ENCODE data around the gene HOXB3.

The HOXB3 gene

DNA sequence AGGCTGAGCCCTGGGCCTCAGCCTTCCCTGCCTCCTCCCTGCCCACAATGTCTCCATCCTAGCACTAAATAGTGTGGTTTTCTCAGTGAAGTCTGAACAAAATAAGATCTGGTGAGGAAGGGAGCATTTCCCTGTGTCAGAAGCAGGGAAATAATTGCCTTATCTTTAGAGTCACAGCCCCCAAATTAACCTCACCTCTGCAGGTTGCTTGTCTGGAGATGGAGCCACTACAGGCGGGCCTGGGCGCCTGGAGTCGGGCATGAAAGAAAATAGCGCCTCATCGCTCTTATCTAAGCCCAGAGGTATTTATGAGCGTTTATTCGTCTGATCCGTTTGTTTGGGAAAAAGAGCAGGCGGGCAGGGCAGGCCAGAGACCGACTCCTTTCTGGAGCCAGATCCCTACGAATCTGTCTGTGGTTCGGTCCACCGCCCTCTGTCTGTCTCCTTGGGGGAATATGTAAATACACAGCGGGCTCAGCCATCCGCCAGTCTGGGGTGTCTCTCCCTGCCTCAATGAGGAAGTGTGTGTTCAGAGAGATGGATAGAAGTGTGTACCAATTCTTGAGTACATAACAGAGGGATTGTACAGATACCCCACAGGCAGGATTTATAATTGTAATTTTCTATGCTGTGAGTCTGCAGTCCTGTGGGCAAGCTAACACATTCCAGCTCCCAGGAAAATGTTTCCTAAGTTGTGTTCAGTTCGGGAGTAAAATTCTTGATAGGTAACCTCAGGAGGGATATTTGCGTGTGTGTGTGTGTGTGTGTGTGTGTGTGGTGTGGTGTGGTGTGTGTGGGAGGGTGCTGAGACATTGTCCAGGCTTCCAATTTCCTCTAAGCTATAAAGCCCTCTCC, 10.4 kb upstream of the HOXB3 start:
- ChIA-PET POLR2A (interaction anchor here (0.6 kb wide), 2 partner anchors 37 to 41 kb away, joined by 3 to 4 read pairs; no protein-coding TSS in a partner anchor), CTCF (interaction anchor here (0.7 to 2.3 kb wide), 8 partner anchors 9 to 266 kb away, joined by 3 to 14 read pairs (median 4); no protein-coding TSS in a partner anchor)
- no peak for DNase-seq (ENCODE audit: low read depth, low spot score)
- peak overlapping the region; percentile 68 for H3K4me3 ChIP-seq (ENCODE audit: low read depth, low read length)
- TF ChIP-seq, protein P1, sequence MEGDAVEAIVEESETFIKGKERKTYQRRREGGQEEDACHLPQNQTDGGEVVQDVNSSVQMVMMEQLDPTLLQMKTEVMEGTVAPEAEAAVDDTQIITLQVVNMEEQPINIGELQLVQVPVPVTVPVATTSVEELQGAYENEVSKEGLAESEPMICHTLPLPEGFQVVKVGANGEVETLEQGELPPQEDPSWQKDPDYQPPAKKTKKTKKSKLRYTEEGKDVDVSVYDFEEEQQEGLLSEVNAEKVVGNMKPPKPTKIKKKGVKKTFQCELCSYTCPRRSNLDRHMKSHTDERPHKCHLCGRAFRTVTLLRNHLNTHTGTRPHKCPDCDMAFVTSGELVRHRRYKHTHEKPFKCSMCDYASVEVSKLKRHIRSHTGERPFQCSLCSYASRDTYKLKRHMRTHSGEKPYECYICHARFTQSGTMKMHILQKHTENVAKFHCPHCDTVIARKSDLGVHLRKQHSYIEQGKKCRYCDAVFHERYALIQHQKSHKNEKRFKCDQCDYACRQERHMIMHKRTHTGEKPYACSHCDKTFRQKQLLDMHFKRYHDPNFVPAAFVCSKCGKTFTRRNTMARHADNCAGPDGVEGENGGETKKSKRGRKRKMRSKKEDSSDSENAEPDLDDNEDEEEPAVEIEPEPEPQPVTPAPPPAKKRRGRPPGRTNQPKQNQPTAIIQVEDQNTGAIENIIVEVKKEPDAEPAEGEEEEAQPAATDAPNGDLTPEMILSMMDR (IDR thresholded peaks at IDR 0.05; ENCODE audit: insufficient read depth, low read length, missing control alignments), result no peak

DNA sequence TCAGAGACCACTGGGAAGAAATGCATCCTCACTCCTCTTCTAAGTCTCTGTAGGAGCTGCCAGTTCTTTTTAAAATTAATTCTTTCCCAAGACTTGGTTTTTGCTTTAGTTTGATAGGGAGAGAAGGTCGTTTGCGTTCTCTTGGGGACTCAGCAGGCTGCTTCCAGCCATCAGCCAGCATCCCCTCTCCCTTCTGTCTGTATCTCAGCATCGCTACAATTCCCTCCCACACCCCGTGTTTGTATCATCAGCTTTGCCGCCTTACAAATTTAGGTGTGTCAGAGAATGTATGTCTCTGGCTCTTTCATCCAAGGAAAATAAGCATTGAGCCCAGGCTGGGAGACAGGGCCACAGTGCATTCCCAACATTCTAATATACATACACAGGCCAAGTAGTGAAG, 9.3 kb upstream of the HOXB3 start:
- TF ChIP-seq, protein P1 (IDR thresholded peaks at IDR 0.05; ENCODE audit: insufficient read depth, low read length, missing control alignments), result no peak
- peak overlapping the region; percentile 13 for H3K4me3 ChIP-seq (ENCODE audit: low read depth, low read length)
- ChIA-PET POLR2A (no interaction called here), CTCF (interaction anchor here (1.3 to 2.2 kb wide), 6 partner anchors 9 to 265 kb away, joined by 3 to 7 read pairs (median 5); no protein-coding TSS in a partner anchor)
- DNase-seq (ENCODE audit: low read depth, low spot score), result no peak

DNA sequence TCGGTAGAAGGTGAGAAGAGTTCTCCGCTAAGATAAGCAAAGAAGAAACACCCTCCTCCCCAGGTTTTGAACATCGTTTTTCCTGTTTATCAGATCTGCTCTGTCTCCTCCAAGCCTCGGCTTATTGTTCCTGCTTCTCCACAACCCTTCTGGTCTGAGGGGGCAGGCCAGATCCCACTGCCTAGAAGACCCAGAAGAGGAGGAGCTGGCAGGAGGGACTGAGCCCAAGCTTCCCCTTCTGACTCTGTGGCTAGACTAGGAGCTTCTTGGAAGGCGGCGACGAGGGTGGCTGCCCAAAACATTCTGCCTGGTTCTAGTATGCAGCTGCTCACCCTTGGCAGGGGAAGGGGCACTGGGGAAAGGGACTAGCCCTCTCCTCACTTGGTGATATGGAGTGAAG, 8.7 kb upstream of the HOXB3 start:
- TF ChIP-seq, protein P1 (IDR thresholded peaks at IDR 0.05; ENCODE audit: insufficient read depth, low read length, missing control alignments), result no peak
- peak overlapping the region; percentile 76 for H3K4me3 ChIP-seq (ENCODE audit: low read depth, low read length)
- ChIA-PET CTCF (interaction anchor here (0.6 to 2.2 kb wide), 9 partner anchors 7 to 340 kb away, joined by 3 to 8 read pairs (median 5); no protein-coding TSS in a partner anchor), POLR2A (interaction anchor here (0.8 to 1.3 kb wide), 5 partner anchors 10 to 47 kb away, joined by 3 to 6 read pairs (median 4); no protein-coding TSS in a partner anchor)
- no peak for DNase-seq (ENCODE audit: low read depth, low spot score)

DNA sequence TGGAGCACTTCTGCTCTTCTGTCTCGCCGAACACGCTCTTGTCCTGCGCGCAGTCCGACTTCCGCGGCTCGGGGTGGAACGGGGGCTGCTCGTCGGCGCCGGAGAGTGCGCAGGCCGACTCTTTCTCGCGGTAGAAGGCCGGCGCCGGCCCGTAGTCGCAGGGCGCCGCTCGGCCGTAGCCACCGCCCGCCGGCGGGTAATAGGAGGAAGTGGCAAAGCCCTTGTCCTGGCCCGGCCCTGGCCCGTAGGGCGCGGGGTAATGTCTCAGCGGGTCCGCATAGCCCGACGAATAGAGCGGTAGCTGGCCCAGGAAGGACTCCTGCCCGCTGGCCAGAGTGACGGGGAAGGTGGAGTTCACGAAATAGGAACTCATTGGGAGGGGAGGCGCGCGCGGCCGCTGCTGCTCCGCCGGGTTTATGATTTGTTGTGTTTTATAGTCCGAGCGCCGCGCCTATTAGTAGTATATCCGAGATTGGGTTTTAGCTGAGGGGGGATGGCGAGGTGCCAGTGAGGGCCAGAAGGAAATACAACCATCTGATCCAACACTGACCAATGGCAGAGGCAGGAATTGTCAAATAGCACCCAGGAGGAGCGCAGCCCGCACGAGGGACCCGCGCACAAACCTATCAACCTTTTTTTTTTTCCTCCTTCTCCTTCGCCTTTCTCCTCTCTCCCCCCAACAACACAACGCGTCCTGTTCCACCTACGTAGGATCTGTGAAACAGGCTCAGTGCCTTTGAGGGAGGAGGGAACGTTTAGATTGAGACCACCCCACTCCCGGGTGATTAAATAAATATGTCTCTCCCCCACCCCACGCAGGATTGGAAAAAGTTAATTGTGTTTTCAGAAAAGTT, 8.0 kb upstream of the HOXB3 start:
- H3K4me3 ChIP-seq (ENCODE audit: low read depth, low read length), result peak overlapping the region; percentile 76

DNA sequence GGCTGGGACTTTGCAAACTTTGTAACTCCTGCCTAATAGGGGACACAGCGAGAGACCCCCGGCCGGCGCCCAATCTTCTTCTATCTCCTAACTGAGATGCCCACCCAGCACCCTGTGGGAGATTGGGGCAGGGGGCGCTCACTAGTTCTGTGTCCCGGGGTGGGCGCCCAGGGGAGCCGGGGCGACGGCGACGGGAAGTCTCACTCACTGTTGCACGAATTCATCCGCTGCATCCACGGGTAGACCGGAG, 7.4 kb upstream of the HOXB3 start:
- peak overlapping the region; percentile 76 for H3K4me3 ChIP-seq (ENCODE audit: low read depth, low read length)
- TF ChIP-seq, protein P1 (IDR thresholded peaks at IDR 0.05; ENCODE audit: insufficient read depth, low read length, missing control alignments), result no peak
- CTCF ChIA-PET, result interaction anchor here (0.9 to 2.2 kb wide), 5 partner anchors 12 to 338 kb away, joined by 3 to 8 read pairs (median 6); no protein-coding TSS in a partner anchor
- DNase-seq (ENCODE audit: low read depth, low spot score), result no peak
- POLR2A ChIA-PET, result interaction anchor here (1.0 to 1.7 kb wide), 6 partner anchors 10 to 245 kb away, joined by 3 to 12 read pairs (median 4); no protein-coding TSS in a partner anchor

More for the DNA sequence above, 8.0 kb upstream of the HOXB3 start:
- CTCF ChIA-PET, result interaction anchor here (0.6 to 2.2 kb wide), 7 partner anchors 8 to 339 kb away, joined by 3 to 8 read pairs (median 5); no protein-coding TSS in a partner anchor
- POLR2A ChIA-PET, result interaction anchor here (0.8 to 1.3 kb wide), 5 partner anchors 10 to 46 kb away, joined by 3 to 6 read pairs (median 4); no protein-coding TSS in a partner anchor
- DNase-seq (ENCODE audit: low read depth, low spot score), result no peak
- TF ChIP-seq, protein P1 (IDR thresholded peaks at IDR 0.05; ENCODE audit: insufficient read depth, low read length, missing control alignments), result no peak
